SKM-1 (cell line): ENCODE data around the gene ITPRIP.
A peak's percentile ranks its signal among the peaks of the same experiment; 100 is the strongest.

Source experiments
- DNase-seq: peaks from one replicate; lab custom pipeline; 2025; ENCODE audit not compliant: unreplicated experiment; lab: John Stamatoyannopoulos, UW

ITPRIP gene

DNA sequence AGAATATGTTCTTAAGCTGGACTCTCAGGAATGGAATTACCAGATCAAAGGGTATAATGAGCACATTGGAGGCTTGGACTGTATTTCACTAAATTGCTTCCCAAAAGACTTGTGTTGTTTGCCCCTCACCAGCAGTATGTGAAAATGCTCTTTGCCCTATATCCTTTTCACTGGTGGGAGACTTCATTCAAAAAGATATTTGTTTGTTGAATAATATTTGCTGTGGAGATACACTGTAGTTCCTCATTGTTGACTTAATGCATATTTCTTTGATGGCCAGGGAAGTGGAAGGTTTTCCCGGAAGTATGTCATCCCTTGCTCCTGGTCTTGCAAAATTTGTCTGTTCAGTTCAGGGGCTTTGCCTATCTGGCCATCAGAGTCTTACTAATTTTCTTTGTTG, 49.9 kb downstream of the ITPRIP start:
- no peak for DNase-seq

DNA sequence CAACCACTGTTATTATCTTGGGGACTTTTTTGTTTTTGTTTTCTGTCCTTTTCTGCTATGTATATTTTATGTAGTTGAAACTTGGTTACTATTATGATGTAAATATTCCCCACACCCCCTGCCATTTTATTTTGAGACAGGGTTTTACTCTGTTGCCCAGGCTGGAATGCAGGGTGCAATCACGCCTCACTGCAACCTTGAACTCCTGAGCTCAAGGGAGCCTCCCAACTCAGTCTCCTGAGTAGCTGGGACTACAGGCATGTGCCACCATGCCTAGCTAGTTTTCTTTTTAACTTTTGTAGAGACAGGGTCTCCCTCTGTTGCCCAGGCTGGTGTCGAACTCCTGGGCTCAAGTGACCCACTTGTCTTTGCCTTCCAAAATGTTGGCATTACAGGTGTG, 51.3 kb downstream of the ITPRIP start:
- DNase-seq = no peak

DNA sequence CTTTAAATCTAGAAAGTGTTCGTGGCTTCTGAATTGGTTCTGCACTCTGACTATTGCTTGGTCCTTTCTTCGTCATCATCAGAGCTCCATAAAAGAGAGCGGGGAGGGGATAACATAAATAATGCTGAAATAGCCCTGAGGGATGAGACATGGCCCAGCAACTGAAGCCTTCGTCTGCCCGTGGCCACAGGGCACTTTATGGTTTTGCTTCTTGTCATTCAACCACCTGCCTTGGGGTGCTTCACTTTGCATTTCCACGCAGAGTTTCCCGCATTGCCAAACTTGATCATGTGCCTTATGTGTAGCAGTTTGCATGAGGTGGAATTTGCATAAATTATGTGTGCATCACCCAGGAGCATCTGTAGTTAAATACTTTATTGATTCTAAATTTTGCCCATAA, 53.4 kb downstream of the ITPRIP start:
- DNase-seq = no peak

DNA sequence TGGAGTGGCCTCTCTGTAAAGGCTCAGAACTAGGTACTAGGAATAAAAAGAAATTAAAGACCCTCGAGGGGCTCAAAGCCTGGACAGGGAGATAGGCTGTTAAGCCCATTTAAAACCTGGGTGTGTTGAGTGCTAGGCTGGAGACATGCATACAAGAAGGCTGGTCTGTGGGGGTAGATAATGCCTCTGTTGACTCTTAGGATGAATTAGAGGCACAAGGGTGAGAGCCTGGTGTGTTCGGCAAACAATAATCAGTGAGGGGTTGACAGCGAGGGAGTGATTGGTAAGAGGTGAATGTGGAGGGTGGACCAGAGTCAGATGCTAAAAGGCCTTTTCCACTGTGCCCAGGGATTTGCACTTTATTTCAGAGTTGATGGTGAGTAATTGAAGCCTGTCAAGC, 56.6 kb downstream of the ITPRIP start:
- DNase-seq = no peak

DNA sequence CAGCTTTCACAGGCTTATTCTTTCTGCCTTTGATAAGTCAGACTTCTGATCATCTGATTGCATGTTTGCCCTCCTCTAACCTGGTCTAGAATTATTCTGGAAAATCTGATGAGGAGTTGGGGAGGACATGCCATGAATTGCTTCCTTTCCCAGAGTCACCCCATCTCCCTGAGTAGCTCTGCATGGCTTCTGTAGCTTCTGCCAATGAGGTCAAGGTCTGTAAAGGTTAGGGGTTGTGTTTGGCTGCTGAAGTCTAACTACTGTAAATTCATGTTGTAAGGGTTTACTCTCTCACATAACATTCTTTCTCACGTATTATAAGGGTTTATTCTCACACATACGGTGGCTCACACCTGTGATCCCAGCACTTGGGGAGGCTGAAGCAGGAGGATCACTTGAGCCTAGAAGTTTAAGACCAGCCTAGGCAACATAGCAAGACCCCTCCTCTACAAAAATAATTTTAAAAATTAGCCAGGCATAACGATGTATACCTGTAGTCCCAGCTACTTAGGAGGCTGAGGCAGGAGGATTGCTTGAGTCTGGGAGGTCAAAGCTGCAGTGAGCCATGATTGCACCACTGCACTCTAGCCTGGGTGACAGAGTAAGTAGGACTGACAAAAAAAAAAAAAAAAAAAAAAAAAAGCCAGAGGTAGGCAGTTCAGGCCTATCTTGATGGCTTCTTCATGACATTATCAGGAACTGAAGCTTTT, 58.6 kb downstream of the ITPRIP start:
- no peak for DNase-seq

DNA sequence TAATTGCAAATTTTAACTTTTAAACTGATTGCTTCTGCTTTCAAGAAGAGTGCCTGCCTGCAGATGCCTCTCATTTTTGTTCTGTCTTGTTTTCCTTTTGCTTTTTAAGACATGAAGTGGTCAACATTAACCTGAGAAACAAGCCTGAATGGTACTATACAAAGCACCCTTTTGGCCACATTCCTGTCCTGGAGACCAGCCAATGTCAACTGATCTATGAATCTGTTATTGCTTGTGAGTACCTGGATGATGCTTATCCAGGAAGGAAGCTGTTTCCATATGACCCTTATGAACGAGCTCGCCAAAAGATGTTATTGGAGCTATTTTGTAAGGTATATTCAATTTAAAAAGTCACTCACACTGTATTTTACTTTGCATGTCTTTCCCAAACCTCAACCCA, 60.5 kb downstream of the ITPRIP start:
- DNase-seq = no peak

DNA sequence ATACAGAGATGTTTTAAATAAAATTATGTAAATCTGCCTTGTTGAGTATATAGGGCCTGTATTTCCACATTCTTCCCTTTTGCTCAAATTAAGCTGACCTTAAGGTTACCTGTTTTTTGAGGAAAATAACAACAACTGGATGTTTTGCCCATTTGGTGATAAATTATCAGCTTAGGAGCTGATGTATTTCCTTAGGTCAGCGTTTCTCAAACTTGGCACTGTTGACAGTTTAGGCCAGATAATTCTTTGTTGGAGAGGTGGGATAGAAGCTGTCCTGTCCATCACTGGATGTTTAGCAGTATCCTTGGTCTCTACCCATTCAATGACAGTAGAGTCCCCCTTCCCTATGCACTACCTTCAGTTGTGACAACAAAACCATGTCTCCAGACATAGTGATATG, 62.1 kb downstream of the ITPRIP start:
- DNase-seq = no peak

DNA sequence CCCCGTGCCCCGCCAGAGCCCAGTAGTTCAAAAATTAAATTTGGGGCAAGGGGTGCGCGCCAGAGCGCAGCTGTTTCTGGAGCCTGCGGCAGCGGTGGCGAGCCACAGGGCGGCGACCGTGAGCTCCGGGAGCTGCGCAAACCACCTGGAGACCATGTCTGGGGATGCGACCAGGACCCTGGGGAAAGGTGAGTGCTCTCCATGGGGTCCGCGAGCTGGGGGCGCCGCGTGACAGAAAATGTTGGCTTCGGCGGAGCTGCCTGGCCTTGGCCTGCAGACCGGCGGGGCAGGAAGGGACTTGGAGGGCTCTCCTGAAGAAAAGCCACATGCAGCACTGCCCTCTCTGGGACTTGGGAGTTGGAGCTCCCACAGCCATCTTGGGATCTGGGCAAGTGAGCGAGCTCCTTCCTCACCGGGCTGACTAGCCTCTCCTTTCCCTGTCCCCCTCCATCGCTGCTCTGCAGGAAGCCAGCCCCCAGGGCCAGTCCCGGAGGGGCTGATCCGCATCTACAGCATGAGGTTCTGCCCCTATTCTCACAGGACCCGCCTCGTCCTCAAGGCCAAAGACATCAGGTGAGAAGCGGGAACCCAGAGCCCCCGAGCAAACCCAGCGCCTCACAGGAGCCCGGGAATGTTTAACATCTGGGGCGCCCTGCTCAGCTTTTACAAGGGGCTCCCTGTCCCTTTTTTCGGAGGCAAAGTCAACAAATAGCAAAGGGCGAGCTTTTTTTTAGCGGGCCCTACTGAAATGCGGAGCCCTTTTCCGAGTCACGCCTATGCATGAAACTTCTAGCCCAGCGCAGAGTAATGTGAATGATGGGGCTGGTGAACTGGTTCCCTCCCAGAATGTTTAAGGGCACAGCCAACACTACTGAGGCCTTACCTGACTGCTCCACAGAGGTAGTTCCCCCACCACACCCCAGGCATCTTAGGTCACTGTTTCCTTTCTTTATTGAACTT, 63.2 kb downstream of the ITPRIP start:
- DNase-seq = peak; percentile 29

DNA sequence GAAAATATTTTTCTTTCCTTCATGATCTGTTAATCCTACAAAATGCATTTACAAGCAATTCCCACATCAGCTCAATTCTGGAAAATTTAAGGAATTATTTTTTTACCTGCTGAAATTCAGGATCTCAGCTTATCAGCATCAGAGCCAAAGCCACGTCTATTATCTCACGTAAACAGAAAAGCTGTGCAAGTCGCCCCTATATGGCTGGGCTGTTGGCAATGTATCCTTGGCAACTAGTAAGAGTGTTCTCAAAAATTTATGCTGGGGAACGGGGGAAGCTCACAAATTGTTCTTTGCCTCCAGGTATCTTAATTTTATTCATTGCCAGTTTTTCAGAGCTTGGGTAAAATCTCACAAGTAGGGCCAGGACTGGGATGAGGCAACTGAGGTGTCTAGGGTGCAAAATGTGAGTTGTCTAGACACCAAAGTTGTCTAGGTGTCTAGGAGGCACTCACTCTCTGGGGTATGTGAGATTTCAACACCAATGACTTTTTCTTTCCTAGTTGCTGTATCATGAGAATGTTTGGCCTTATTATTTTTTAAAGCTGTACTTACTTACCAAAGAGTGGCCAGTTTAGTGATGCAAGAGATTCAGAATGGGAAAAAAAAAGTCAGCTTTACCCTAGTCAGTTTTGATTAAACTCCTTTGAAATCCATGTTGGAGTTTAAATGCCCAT, 64.2 kb downstream of the ITPRIP start:
- DNase-seq = no peak

DNA sequence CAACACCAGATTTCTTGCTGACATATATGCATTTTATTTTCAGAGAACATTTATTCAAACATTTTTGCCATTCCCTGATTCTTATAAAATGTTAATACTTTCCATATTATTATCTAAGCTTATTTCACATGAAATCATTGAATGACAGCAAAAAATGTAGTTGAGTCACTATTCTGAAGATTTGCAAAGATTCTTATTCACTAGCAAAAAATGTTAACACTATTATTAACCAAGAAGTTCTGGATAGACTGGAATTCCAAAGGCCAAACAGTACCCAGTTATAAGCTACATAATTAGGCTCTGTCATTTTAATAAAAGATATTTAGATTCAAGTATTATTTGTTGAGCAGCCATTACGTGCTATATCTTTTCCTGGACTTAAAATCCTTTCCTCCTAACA, 65.0 kb downstream of the ITPRIP start:
- no peak for DNase-seq

DNA sequence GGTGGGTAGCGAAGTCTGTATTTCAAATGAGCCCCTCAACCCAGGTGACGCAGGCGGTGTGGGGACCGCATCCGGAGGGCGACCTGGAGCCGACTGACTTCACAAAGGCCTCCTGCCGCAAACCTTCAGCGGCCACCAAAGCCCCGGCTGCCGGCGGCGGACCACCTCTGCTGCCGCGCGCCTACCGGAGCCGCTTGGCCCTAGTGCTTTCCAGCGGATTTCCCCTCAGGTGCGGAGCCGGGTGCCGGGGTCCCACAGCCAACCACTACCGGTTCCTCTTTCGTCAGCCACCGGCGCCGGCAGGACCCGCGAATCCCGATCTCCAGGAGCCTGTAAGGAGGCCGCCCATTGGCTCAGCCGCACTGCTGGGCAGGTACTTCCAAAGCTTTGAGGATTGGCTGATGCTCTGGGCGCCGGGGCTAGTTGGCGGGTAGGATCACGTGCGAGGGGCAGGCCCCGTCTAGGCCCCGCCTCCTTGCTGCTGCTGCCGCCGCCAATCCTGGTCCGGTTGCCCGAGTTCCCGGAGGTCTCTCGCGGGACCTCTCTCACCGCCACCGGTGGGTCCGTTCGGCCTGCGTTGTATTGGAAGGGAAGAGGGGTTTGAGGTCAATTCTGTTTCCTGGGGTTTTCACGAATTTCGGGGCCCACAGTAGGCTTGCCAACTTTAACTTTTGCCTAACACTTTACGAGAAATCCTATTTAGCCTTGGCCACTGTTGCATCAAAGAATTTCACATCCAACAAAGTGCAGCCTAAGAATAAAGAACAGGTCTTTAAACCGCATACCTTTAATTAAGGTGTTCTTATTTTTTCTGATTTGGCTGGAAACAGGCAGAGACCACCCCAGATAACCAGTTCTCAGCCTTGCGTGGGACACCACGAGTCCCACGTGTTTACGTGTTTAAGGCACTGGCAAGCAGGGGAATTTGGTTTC, 69.3 kb downstream of the ITPRIP start, which contains the start of gene GSTO2:
GSTO2 (plus strand) TSS at position 472 of the 933 bp plus-strand sequence. CDS start 5,732 bp downstream, outside the sequence.
- DNase-seq = peak; percentile 95

DNA sequence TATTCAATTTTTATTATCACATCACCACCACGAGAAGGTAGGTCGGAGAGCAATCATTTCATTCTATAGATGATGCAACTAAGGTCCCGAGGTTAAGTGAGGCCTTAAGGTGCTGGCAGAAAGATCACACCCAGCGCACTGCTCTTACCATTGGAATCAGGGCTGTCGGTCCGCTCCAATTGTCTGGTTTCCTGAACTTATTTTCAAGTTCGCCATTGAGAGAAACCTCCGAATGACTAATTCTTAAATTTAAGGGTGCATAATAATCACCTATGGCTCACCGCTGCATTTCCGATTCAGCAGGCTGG, 69.9 kb downstream of the ITPRIP start:
- DNase-seq = no peak

DNA sequence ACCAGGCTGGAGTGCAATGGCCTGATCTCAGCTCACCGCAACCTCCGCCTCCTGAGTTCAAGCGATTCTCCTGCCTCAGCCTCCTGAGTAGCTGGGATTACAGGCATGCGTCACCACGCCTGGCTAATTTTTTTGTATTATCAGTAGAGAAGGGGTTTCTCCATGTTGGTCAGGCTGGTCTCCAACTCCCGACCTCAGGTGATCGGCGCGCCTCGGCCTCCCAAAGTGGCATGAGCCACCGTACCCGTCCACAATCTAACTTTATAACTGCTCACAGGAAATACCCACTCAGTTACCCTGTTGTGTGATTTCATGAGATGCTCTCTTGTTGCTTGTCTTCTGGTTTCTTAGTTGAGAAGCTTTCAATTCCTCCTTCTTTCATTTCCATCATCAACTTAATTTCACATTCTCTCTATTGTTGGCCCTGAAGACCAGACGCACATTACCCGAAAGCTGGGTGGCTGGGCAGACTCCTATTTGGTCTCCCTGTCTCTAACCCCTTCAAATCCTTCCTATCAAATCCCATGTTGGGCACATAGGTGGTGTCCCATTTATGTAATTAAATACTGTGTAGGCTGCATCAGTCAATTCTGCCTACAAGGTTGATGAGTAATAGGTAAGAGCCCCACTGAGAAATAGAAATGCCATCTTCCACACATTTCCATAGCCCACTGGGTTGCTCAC, 70.4 kb downstream of the ITPRIP start:
- no peak for DNase-seq

DNA sequence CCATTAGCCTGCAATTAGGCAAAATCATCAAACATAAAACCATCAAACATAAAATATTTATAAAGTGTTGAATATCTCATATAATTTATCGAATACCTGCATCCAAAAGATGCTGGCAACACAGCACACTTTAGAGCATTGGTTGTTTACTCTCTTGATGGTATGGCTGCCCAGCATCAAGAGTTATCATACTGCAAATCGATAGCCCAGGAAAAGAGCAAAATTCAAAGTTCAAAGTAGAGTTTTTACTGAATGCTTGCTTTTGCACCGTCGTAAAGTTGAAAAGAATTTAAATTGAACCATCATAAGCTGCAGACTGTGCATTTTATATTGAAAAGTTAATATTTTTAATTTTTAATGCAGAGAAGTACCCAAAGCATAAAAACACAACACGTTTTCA, 73.5 kb downstream of the ITPRIP start:
- no peak for DNase-seq

DNA sequence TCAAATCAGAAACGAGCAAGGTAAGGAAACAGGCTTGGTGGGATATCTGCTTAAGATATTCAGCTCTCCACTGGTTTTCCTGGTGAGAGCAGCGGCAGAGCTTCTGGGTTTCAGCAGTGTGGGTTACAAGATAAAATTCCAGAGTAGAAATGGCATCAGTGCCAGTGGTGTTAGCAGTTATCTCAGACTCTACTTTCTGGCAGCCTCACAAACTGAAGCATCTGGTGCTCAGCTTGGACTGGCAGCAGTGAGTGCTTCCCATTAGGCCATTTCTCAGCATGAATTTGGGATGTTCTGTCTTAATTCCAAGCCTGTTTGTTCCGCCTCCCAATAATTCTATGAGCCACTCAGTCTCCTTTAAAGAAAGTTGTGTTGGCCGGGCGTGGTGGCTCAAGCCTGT, 76.2 kb downstream of the ITPRIP start:
- no peak for DNase-seq

DNA sequence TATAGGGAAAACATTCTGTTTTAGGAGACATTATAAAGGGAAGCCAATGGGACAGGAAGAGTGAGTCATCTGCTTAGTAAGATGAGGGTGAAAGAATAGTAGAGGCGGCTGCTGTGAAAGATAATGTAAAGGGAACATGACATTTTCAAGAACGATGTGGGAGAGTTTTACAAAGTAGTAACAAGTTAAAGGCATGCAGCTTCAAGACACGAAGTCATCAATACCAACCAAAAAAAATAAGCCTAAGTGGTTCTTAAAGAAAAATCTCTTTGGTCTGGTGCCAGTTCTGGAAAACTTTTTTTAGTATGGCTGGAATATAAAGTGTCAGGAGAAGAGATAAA, 77.5 kb downstream of the ITPRIP start:
- DNase-seq = no peak

DNA sequence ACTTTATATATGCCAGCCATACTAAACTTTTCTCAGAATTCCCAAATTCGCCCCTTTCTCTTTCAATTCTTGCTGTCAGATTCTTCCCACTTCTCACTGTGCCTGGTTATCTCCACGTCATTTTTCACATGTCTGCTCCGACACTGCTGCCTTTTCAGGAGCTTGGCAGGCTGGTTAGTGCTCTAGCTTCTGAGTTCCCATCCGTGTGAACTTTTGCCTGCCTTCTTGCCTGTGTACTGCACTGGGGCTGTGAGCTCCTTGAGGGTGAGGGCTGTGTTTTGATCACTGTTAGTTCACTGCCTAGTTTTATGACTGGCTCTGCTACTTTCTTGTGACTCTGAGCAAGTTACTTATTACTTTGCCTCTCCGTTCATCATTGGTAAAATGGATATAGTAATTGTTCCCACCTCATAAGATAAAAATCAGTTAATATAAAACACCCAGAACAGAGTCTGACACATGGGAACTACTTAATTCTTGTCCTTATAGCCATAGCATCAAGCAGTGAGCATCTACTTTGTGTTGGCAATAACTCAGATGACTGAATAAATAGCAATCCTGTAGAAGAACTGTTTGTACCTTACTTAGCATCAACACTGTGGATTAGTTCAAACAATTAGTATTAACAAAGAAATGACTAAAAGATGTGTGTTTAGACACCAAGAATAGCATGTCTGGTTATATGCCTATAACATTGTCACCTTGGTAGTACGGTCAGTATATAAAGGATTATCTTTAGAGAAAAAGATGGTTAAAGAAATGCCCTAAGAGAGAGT, 78.1 kb downstream of the ITPRIP start:
- DNase-seq = no peak
